K562 (cell line): ENCODE measurements around the gene MRPL55. TPM values are rescaled to one million over a fixed set of nuclear protein-coding genes. Genes with fewer than 3 reads are reported as not detected.
A peak's percentile ranks its signal among the peaks of the same experiment; 100 is the strongest.

ENCODE experiments used
- CBX5 ChIP-seq: IDR thresholded peaks from 2 replicates; pipeline ENCODE4 v1.6.1; 2014; ENCODE audit warnings: low read depth, borderline replicate concordance
- CCAR2 ChIP-seq: fragments of 200-400 bp; formaldehyde crosslinking; IDR thresholded peaks from 2 replicates; pipeline ENCODE4 v1.6.1; 2017; ENCODE audit warnings: mild to moderate bottlenecking, low read depth, low read length
- CLOCK ChIP-seq: fragments of 250-450 bp; sonication (Bioruptor Pico); IDR thresholded peaks from 2 replicates; pipeline ENCODE4 v1.4.0; 2020; ENCODE audit warnings: mild to moderate bottlenecking, moderate library complexity, borderline replicate concordance
- EGR1 ChIP-seq: fragments of 450-650 bp; conservative IDR thresholded peaks from 2 replicates; pipeline ENCODE4 v1.6.1; 2017; ENCODE audit warnings: mild to moderate bottlenecking
- EZH2 ChIP-seq: IDR thresholded peaks from 2 replicates; pipeline ENCODE4 v1.6.1; 2012; ENCODE audit warnings: low read depth, mild to moderate bottlenecking, inconsistent platforms, low read length, borderline replicate concordance
- HMGN3 ChIP-seq: IDR thresholded peaks from 2 replicates; pipeline ENCODE4 v1.6.1; 2011; ENCODE audit warnings: borderline replicate concordance, low read depth, mild to moderate bottlenecking, mixed read lengths, low read length; ENCODE audit not compliant: insufficient read length; ENCODE audit errors: extremely low read depth
- RBFOX2 ChIP-seq: fragments of 200-400 bp; formaldehyde crosslinking; IDR thresholded peaks from 2 replicates; pipeline ENCODE4 v1.6.1; 2017; ENCODE audit warnings: low read depth, mild to moderate bottlenecking, low read length, moderate library complexity
- SETDB1 ChIP-seq: IDR thresholded peaks from one replicate; pipeline ENCODE4 v1.6.1; 2012; ENCODE audit warnings: low read length, control low read depth, inconsistent platforms
- SMARCE1 ChIP-seq: fragments of 450-650 bp; IDR thresholded peaks from 2 replicates; pipeline ENCODE4 v1.7.1; 2016; ENCODE audit warnings: mild to moderate bottlenecking
- TAF1 ChIP-seq: IDR thresholded peaks from 2 replicates; pipeline ENCODE4 v1.6.1; 2011; ENCODE audit warnings: mild to moderate bottlenecking, low read length, moderate library complexity; ENCODE audit not compliant: insufficient read depth, control insufficient read depth, severe bottlenecking; ENCODE audit errors: extremely low read depth
- ZBTB43 ChIP-seq: sonication (generic); formaldehyde crosslinking; IDR thresholded peaks from 2 replicates; pipeline ENCODE4 v1.8.0; 2023; ENCODE audit warnings: mild to moderate bottlenecking, missing genetic modification reagents
- ZNF184 ChIP-seq: sonication (generic); formaldehyde crosslinking; IDR thresholded peaks from 2 replicates; pipeline ENCODE4 v1.5.0; 2020; ENCODE audit warnings: missing genetic modification reagents
- ZNF23 ChIP-seq: fragments of 250-450 bp; sonication (Bioruptor Pico); IDR thresholded peaks from 2 replicates; pipeline ENCODE4 v1.4.0; 2020; ENCODE audit warnings: mild to moderate bottlenecking
- ZNF764 ChIP-seq: fragments of 250-450 bp; sonication (Bioruptor Pico); IDR thresholded peaks from 2 replicates; pipeline ENCODE4 v1.4.0; 2020; ENCODE audit warnings: low read depth, mild to moderate bottlenecking, moderate library complexity
- polyA plus RNA-seq, 8 experiments: library from polyadenylated mRNA; depleted of rRNA in 4 of 8; stranded (reverse) in 5 of 8; unstranded in 3 of 8; fragments of >200 nt; fragmentation: Nextera tagmentation in 2 of 8; fragmentation: Illumina TruSeq in 1 of 8; extraction: Ambion mirVana in 2 of 8; extraction: Trizol in 1 of 8; gene quantifications; 2 replicates each; pipeline versions ENCODE4 v1.2.1 to v1.2.3, GENCODE V29; 2011 to 2014; ENCODE audit warnings: inconsistent platforms in 1 of 8, missing spikeins in 1 of 8
- total RNA-seq, 7 experiments: library from RNA; depleted of rRNA in 6 of 7; stranded (reverse); fragments of >200 nt in 6 of 7; fragmentation: Illumina TruSeq in 2 of 7; extraction: Trizol in 2 of 7; gene quantifications; 2 replicates each; pipeline versions ENCODE4 v1.2.1 to v1.2.3, GENCODE V29; 2011 to 2021; ENCODE audit warnings: low replicate concordance in 1 of 7
- TF ChIP-seq, protein P1 (sequence below): fragments of 250-450 bp; sonication (Bioruptor Pico); IDR thresholded peaks from 2 replicates; pipeline ENCODE4 v1.5.0; 2021; ENCODE audit warnings: mild to moderate bottlenecking, borderline replicate concordance
- TF ChIP-seq, protein P2 (sequence below), 2 experiments: fragments of 450-650 bp; IDR thresholded peaks; 2 replicates each; pipeline ENCODE4 v1.6.1; 2016
- TF ChIP-seq, protein P3 (sequence below): fragments of 450-650 bp; formaldehyde crosslinking; IDR thresholded peaks from 2 replicates; pipeline ENCODE4 v1.4.0; 2020; ENCODE audit warnings: mild to moderate bottlenecking

The MRPL55 gene
- total and polyA plus RNA-seq, 9 of the 15 experiments (the other 6 are each of a cell fraction or from before 2014, with no cell fraction given) = 34.9 to 228 (median 81.0) TPM

GRCh38 chr1:228082918-228083870, 25.9 kb downstream of the MRPL55 start (continued):
- no peak for TF ChIP-seq EZH2
- TF ChIP-seq ZNF23 = no peak
- no peak for TF ChIP-seq SETDB1
- TF ChIP-seq SMARCE1 = no peak
- no peak for TF ChIP-seq CBX5
- TF ChIP-seq ZNF764 (CRISPR knock-in tag) = no peak
- TF ChIP-seq, protein P1, sequence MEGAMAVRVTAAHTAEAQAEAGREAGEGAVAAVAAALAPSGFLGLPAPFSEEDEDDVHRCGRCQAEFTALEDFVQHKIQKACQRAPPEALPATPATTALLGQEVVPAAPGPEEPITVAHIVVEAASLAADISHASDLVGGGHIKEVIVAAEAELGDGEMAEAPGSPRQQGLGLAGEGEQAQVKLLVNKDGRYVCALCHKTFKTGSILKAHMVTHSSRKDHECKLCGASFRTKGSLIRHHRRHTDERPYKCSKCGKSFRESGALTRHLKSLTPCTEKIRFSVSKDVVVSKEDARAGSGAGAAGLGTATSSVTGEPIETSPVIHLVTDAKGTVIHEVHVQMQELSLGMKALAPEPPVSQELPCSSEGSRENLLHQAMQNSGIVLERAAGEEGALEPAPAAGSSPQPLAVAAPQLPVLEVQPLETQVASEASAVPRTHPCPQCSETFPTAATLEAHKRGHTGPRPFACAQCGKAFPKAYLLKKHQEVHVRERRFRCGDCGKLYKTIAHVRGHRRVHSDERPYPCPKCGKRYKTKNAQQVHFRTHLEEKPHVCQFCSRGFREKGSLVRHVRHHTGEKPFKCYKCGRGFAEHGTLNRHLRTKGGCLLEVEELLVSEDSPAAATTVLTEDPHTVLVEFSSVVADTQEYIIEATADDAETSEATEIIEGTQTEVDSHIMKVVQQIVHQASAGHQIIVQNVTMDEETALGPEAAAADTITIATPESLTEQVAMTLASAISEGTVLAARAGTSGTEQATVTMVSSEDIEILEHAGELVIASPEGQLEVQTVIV (CRISPR knock-in tag) = 0 out of 2 replicates have a peak, but pooled peaks have one; percentile 43
- TF ChIP-seq, protein P2, sequence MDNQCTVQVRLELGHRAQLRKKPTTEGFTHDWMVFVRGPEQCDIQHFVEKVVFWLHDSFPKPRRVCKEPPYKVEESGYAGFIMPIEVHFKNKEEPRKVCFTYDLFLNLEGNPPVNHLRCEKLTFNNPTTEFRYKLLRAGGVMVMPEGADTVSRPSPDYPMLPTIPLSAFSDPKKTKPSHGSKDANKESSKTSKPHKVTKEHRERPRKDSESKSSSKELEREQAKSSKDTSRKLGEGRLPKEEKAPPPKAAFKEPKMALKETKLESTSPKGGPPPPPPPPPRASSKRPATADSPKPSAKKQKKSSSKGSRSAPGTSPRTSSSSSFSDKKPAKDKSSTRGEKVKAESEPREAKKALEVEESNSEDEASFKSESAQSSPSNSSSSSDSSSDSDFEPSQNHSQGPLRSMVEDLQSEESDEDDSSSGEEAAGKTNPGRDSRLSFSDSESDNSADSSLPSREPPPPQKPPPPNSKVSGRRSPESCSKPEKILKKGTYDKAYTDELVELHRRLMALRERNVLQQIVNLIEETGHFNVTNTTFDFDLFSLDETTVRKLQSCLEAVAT (IDR thresholded peaks at IDR 0.05) = peak in 1 of 2 experiments; percentile 59; a peak in 1 of 4 replicates
- TF ChIP-seq RBFOX2 = peak; percentile 87
- TF ChIP-seq ZBTB43 (CRISPR knock-in tag) = no peak
- peak; percentile 40; the same call in 1 of the 2 replicates for TF ChIP-seq ZNF184
- 0 out of 2 replicates have a peak, but pooled peaks have one; percentile 3 for TF ChIP-seq EGR1
- TF ChIP-seq TAF1 = peak; percentile 9
- no peak for TF ChIP-seq CCAR2
- no peak for TF ChIP-seq CLOCK (CRISPR knock-in tag)
- TF ChIP-seq, protein P3, sequence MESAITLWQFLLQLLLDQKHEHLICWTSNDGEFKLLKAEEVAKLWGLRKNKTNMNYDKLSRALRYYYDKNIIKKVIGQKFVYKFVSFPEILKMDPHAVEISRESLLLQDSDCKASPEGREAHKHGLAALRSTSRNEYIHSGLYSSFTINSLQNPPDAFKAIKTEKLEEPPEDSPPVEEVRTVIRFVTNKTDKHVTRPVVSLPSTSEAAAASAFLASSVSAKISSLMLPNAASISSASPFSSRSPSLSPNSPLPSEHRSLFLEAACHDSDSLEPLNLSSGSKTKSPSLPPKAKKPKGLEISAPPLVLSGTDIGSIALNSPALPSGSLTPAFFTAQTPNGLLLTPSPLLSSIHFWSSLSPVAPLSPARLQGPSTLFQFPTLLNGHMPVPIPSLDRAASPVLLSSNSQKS (CRISPR knock-in tag) = 0 out of 2 replicates have a peak, but pooled peaks have one; percentile 35
- peak; percentile 25 for TF ChIP-seq HMGN3
